K562 (cell line): ENCODE data around the gene MEIKIN. TPM values are rescaled to one million over a fixed set of nuclear protein-coding genes. Genes with fewer than 3 reads are reported as not detected.

Source experiments
- ATAC-seq: fragments of 200-7000 bp; cut with Tn5 transposase; 3 replicates; pipeline ENCODE4 v1.9.1; 2020; ENCODE audit warnings: moderate library complexity
- BruUV-seq: library from RNA; stranded (reverse); fragments of 400-500 nt; replicated peaks from 2 replicates; lab custom pipeline; 2021; lab: Mats Ljungman, UMichigan
- CTCF ChIA-PET: fragments of 300-600 bp; formaldehyde crosslinking; extraction: SDS; loops from one replicate; lab custom pipeline; 2021; ENCODE audit warnings: low intra/inter-chr PET ratio; lab: Yijun Ruan, JAX
- POLR2A ChIA-PET: fragments of 300-600, 350-650 bp; sonication (Branson Sonifier 250); formaldehyde crosslinking; extraction: SDS; loops from one replicate; lab custom pipeline; 2021; ENCODE audit warnings: antibody characterized with exemption, inconsistent platforms; lab: Yijun Ruan, JAX
- DNase-seq, 4 experiments: peaks; one replicate each; pipeline versions ENCODE4 v3.0.0 to v3.0.0-alpha.2; 2011 to 2018; ENCODE audit warnings: low spot score in 3 of 4, mixed read lengths in 3 of 4; ENCODE audit errors: extremely low read depth in 1 of 4
- FAIRE-seq: peaks from 2 replicates; lab custom pipeline; 2011; peaks lifted over from hg19 to GRCh38; lab: Jason Lieb, UNC
- H2AFZ ChIP-seq: 2 replicates; pipeline ENCODE4 v1.6.0; 2011; ENCODE audit warnings: low read depth, low read length, control low read depth, inconsistent platforms
- H3K27ac ChIP-seq: fragments of 200-600 bp; 3 replicates; pipeline ENCODE4 v1.8.0; 2011; ENCODE audit warnings: low read depth, mild to moderate bottlenecking, control low read depth, inconsistent platforms, low read length, moderate library complexity, mixed read lengths; ENCODE audit errors: extremely low read depth
- H3K27me3 ChIP-seq, 2 experiments: fragments of 300-600 bp in 1 of 2; 2 replicates in 1 of 2; 3 replicates in 1 of 2; pipeline versions ENCODE4 v1.6.0 to v1.8.0; 2011; ENCODE audit warnings: inconsistent platforms in 2 of 2, low read length in 2 of 2, mild to moderate bottlenecking in 1 of 2, mixed read lengths in 1 of 2, moderate library complexity in 1 of 2; ENCODE audit not compliant: control insufficient read depth in 2 of 2, insufficient read depth in 2 of 2
- H3K36me3 ChIP-seq: fragments of 300-600 bp; 3 replicates; pipeline ENCODE4 v1.8.0; 2011; ENCODE audit warnings: mild to moderate bottlenecking, low read length, inconsistent platforms; ENCODE audit not compliant: control insufficient read depth, insufficient read depth
- H3K4me1 ChIP-seq, 2 experiments: fragments of 200-600 bp in 1 of 2; replicated peaks in 1 of 2; 2 replicates in 1 of 2; 3 replicates in 1 of 2; pipeline versions ENCODE4 v1.5.1 to v1.8.0; 2011; ENCODE audit warnings: inconsistent platforms in 2 of 2, low read length in 2 of 2, mild to moderate bottlenecking in 1 of 2, mixed read lengths in 1 of 2, moderate library complexity in 1 of 2; ENCODE audit not compliant: control insufficient read depth in 2 of 2, insufficient read depth in 2 of 2
- H3K4me2 ChIP-seq: 2 replicates; pipeline ENCODE4 v1.6.1; 2011; ENCODE audit warnings: low read length, control low read depth, inconsistent platforms, mixed read lengths; ENCODE audit not compliant: insufficient read depth
- H3K4me3 ChIP-seq: fragments of 200-600 bp; sonication (generic), shearing (Covaris generic); 2 replicates; pipeline ENCODE4 v1.5.1; 2016; ENCODE audit warnings: control low read depth, inconsistent platforms
- H3K79me2 ChIP-seq: fragments of 200-600 bp; 3 replicates; pipeline ENCODE4 v1.8.0; 2011; ENCODE audit warnings: low read length, inconsistent platforms; ENCODE audit not compliant: control insufficient read depth, insufficient read depth
- H3K9ac ChIP-seq, 2 experiments: 2 replicates each; pipeline versions ENCODE4 v1.6.0 to v1.6.1; 2011; ENCODE audit warnings: low read depth in 2 of 2, low read length in 2 of 2, control low read depth in 1 of 2, inconsistent platforms in 1 of 2, mild to moderate bottlenecking in 1 of 2, mixed read lengths in 1 of 2; ENCODE audit not compliant: insufficient read depth in 1 of 2
- H3K9me1 ChIP-seq: one replicate; pipeline ENCODE4 v1.6.0; 2011; ENCODE audit warnings: inconsistent platforms, mild to moderate bottlenecking, low read length, moderate library complexity; ENCODE audit not compliant: control insufficient read depth, insufficient read depth
- H3K9me3 ChIP-seq: replicated peaks from 2 replicates; pipeline ENCODE4 v1.5.1; 2011; ENCODE audit warnings: low read depth, low read length, inconsistent platforms; ENCODE audit not compliant: control insufficient read depth, insufficient read depth
- H4K20me1 ChIP-seq: replicated peaks from 2 replicates; pipeline ENCODE4 v1.6.1; 2011; ENCODE audit warnings: low read length, inconsistent platforms, mixed read lengths; ENCODE audit not compliant: control insufficient read depth, insufficient read depth
- ELF2 ChIP-seq: fragments of 250-450 bp; sonication (Bioruptor Pico); IDR thresholded peaks from 2 replicates; pipeline ENCODE4 v1.5.0; 2021; ENCODE audit warnings: mild to moderate bottlenecking
- EP400 ChIP-seq: fragments of 450-650 bp; IDR thresholded peaks from 2 replicates; pipeline ENCODE4 v1.6.1; 2017; ENCODE audit warnings: antibody characterized with exemption, mild to moderate bottlenecking, moderate library complexity
- FOSL1 ChIP-seq: fragments of 200-800 bp; sonication (Bioruptor generic); conservative IDR thresholded peaks from 2 replicates; pipeline ENCODE4 v1.6.1; 2016; ENCODE audit warnings: missing genetic modification characterization, missing compliant biosample characterization
- GABPB1 ChIP-seq: sonication (generic); formaldehyde crosslinking; IDR thresholded peaks from 2 replicates; pipeline ENCODE4 v1.8.0; 2022; ENCODE audit warnings: mild to moderate bottlenecking, missing genetic modification reagents
- GATA2 ChIP-seq: sonication (generic); formaldehyde crosslinking; IDR thresholded peaks from 2 replicates; pipeline ENCODE4 v1.4.0; 2020; ENCODE audit warnings: mild to moderate bottlenecking, missing genetic modification reagents
- GATAD2A ChIP-seq: fragments of 450-650 bp; IDR thresholded peaks from 2 replicates; pipeline ENCODE4 v1.6.1; 2017
- HDGF ChIP-seq: fragments of 450-650 bp; IDR thresholded peaks from 2 replicates; pipeline ENCODE4 v1.6.1; 2016
- IRF2 ChIP-seq: sonication (generic); formaldehyde crosslinking; IDR thresholded peaks from 2 replicates; pipeline ENCODE4 v1.8.1; 2022; ENCODE audit warnings: mild to moderate bottlenecking, missing genetic modification reagents
- MED1 ChIP-seq: sonication (generic); formaldehyde crosslinking; IDR thresholded peaks from 2 replicates; pipeline ENCODE4 v1.8.1; 2023; ENCODE audit warnings: missing genetic modification reagents, borderline replicate concordance
- NEUROD1 ChIP-seq: fragments of 150-350 bp; IDR thresholded peaks from 2 replicates; pipeline ENCODE4 v1.6.1; 2014; ENCODE audit warnings: borderline replicate concordance, low read length, low read depth; ENCODE audit not compliant: partially characterized antibody
- NR3C1 ChIP-seq: sonication (generic); formaldehyde crosslinking; IDR thresholded peaks from 2 replicates; pipeline ENCODE4 v1.8.1; 2022; ENCODE audit warnings: missing genetic modification reagents
- OTX1 ChIP-seq: fragments of 450-650 bp; formaldehyde crosslinking; IDR thresholded peaks from 2 replicates; pipeline ENCODE4 v1.4.0; 2022; ENCODE audit warnings: mild to moderate bottlenecking
- POLR3G ChIP-seq: IDR thresholded peaks from 2 replicates; pipeline ENCODE4 v1.6.1; 2011; ENCODE audit not compliant: insufficient read length, insufficient replicate concordance; ENCODE audit errors: extremely low read depth
- RNF2 ChIP-seq: sonication (generic); IDR thresholded peaks from 2 replicates; pipeline ENCODE4 v1.6.1; 2016
- SLC30A9 ChIP-seq: fragments of 250-450 bp; sonication (Bioruptor Pico); IDR thresholded peaks from 2 replicates; pipeline ENCODE4 v1.8.0; 2022; ENCODE audit warnings: mild to moderate bottlenecking, moderate library complexity
- TAL1 ChIP-seq: fragments of 450-650 bp; IDR thresholded peaks from 2 replicates; pipeline ENCODE4 v1.6.1; 2016; ENCODE audit warnings: mild to moderate bottlenecking
- ZFP1 ChIP-seq: fragments of 450-650 bp; formaldehyde crosslinking; IDR thresholded peaks from 2 replicates; pipeline ENCODE4 v1.4.0; 2020; ENCODE audit warnings: mild to moderate bottlenecking, mixed read lengths
- ZKSCAN3 ChIP-seq: fragments of 250-450 bp; sonication (Bioruptor Pico); IDR thresholded peaks from 2 replicates; pipeline ENCODE4 v1.4.0; 2020
- ZNF124 ChIP-seq: sonication (generic); formaldehyde crosslinking; IDR thresholded peaks from 2 replicates; pipeline ENCODE4 v1.8.1; 2022; ENCODE audit warnings: missing genetic modification reagents
- ZNF347 ChIP-seq: fragments of 450-650 bp; formaldehyde crosslinking; IDR thresholded peaks from 2 replicates; pipeline ENCODE4 v1.4.0; 2020; ENCODE audit warnings: low read depth, mild to moderate bottlenecking, moderate library complexity
- WGBS: fragments of 100-300 bp; shearing (Covaris generic); methylation state at CpG from one replicate; pipeline ENCODE4 v1.1.6; 2016; ENCODE audit warnings: low coverage, mixed read lengths; ENCODE audit not compliant: insufficient coverage; ENCODE audit errors: missing lambda C conversion rate; 5-methylcytosine and 5-hydroxymethylcytosine counted together
- in situ Hi-C: fragments of 300-500 bp; cut with MboI; formaldehyde crosslinking; loops from 4 replicates; pipeline ENCODE4 v1.15.0; 2018; ENCODE audit warnings: inconsistent platforms, mixed read lengths
- intact Hi-C: fragments of 100-400 bp; cut with micrococcal nuclease; formaldehyde crosslinking; loops from 2 replicates; pipeline ENCODE4 v1.14.2; 2022
- polyA plus RNA-seq, 8 experiments: library from polyadenylated mRNA; depleted of rRNA in 4 of 8; stranded (reverse) in 5 of 8; unstranded in 3 of 8; fragments of >200 nt; fragmentation: Nextera tagmentation in 2 of 8; fragmentation: Illumina TruSeq in 1 of 8; extraction: Ambion mirVana in 2 of 8; extraction: Trizol in 1 of 8; gene quantifications; 2 replicates each; pipeline versions ENCODE4 v1.2.1 to v1.2.3, GENCODE V29; 2011 to 2014; ENCODE audit warnings: inconsistent platforms in 1 of 8, missing spikeins in 1 of 8
- total RNA-seq, 7 experiments: library from RNA; depleted of rRNA in 6 of 7; stranded (reverse); fragments of >200 nt in 6 of 7; fragmentation: Illumina TruSeq in 2 of 7; extraction: Trizol in 2 of 7; gene quantifications; 2 replicates each; pipeline versions ENCODE4 v1.2.1 to v1.2.3, GENCODE V29; 2011 to 2021; ENCODE audit warnings: low replicate concordance in 1 of 7
- TF ChIP-seq, protein P1 (sequence below): fragments of 450-650 bp; formaldehyde crosslinking; IDR thresholded peaks from 2 replicates; pipeline ENCODE4 v1.4.0; 2022; ENCODE audit warnings: missing genetic modification characterization

Gene MEIKIN
- total and polyA plus RNA-seq, 9 of the 15 experiments (the other 6 are each of a cell fraction or from before 2014, with no cell fraction given) = 0.18 TPM; not detected in 8

DNA sequence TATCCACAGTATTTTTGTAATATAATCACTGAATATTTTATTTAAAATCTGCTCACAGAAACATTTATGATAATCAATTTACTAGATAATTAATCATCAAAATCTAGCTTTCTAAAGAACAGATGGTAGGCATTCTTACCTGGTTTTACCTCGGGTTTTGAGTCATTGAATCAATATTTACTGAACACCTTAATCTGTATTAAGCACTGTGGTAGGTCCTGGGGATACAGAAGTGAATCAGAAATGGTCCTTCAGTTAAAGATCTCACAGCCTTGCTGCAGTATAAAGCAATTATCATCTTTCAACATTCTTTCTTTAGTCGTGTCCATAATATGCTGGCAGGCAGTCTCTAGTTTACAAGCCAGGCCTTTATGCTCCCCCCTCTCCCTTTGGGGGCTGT is 2.0 kb upstream of the MEIKIN start (continued):
- no peak for TF ChIP-seq ZNF124
- TF ChIP-seq SLC30A9 (CRISPR knock-in tag) = no peak
- TF ChIP-seq GABPB1 (CRISPR knock-in tag) = no peak
- no peak for TF ChIP-seq POLR3G
- TF ChIP-seq NEUROD1 = no peak
- TF ChIP-seq TAL1 = no peak
- no peak for TF ChIP-seq ELF2 (CRISPR knock-in tag)
- TF ChIP-seq ZFP1 = no peak

DNA sequence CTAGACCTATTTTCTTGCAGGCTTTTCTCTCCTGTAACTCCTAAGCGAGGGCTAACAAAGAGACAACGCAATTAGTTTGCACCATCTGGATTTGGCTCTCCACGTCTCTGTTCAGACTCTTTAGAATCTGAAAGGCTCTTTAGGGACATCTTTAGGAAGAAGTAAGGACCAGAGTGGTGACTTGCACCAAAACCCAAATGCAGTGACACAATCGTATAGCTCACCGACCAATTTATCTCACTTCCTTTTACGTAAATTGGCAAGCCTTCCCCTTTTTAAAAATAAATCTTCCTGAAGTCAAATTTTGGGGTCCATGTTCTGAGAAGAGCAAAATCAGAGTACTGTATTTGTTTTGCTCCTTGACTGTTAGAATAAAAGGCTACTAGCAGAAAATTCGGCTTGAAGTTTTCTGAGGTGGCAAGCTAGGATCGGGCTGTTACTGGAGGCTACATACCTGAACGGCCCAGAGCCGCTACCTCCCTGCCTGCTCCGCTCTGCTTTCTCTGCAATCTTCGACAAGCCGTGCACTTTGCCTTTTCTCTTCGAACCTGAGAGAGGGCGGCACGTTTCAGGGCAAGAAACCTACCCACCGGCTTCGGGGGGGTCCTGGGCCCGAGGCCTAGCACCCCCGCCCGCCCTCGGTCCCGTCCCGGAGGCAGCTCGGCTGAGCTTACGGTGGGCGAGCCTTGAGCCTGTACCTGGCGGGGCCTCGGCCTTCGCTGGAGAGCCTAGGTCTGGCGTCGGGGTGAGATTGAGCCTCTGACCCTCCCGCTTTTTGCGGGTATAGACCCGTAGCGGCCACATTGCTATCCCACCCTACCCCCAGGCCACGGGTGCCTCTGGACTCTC is 537 bp downstream of the MEIKIN start:
- Histone ChIP-seq H3K9ac (no peak overlapping the region), H2AFZ (peak overlapping the region; percentile 15; the same call in 1 of the 2 replicates), H3K27ac (no peak overlapping the region), H3K4me2 (no peak overlapping the region), H3K79me2 (no peaks in the 10 kb centered on the region), H3K36me3 (no peaks in the 10 kb centered on the region), H4K20me1 (no peaks in the 10 kb centered on the region), H3K4me1 (peaks cover 0 to 8% of the 10 kb centered on the region in 2 experiments; a peak in 1 of 5 replicates), H3K9me1 (no peaks in the 10 kb centered on the region), H3K4me3 (no peak overlapping the region), H3K9me3 (no peaks in the 10 kb centered on the region), H3K27me3 (no peaks in the 10 kb centered on the region)
- intact Hi-C loops = no loop called here
- no peak for ATAC-seq
- in situ Hi-C loops = no loop called here
- DNase-seq = no peak
- no TSS peak for BruUV-seq
- ChIA-PET CTCF (no interaction called here), POLR2A (no interaction called here)
- WGBS = 74% methylated on average over 31 of the region's 37 CpGs
- FAIRE-seq = no peak
- TF ChIP-seq MED1 (CRISPR knock-in tag) (no peak), OTX1 (CRISPR knock-in tag) (no peak), GATA2 (CRISPR knock-in tag) (no peak), HDGF (no peak), ZNF347 (CRISPR knock-in tag) (no peak), FOSL1 (tag) (no peak), EP400 (no peak), GATAD2A (no peak), ZKSCAN3 (CRISPR knock-in tag) (no peak), NR3C1 (CRISPR knock-in tag) (no peak), RNF2 (no peak), IRF2 (no peak)
- TF ChIP-seq, protein P1, sequence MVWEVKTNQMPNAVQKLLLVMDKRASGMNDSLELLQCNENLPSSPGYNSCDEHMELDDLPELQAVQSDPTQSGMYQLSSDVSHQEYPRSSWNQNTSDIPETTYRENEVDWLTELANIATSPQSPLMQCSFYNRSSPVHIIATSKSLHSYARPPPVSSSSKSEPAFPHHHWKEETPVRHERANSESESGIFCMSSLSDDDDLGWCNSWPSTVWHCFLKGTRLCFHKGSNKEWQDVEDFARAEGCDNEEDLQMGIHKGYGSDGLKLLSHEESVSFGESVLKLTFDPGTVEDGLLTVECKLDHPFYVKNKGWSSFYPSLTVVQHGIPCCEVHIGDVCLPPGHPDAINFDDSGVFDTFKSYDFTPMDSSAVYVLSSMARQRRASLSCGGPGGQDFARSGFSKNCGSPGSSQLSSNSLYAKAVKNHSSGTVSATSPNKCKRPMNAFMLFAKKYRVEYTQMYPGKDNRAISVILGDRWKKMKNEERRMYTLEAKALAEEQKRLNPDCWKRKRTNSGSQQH (CRISPR knock-in tag) = no peak
